PFSK-1 (cell line): ENCODE measurements around the gene EFNA5.

ENCODE experiments used
- FOXP2 ChIP-seq: optimal IDR thresholded peaks from 2 replicates; pipeline ENCODE3; 2011; ENCODE audit warnings: borderline replicate concordance, control low read depth, inconsistent platforms; ENCODE audit not compliant: insufficient read depth; ENCODE audit errors: extremely low read length, extremely low read depth
- POLR2AphosphoS5 ChIP-seq: IDR thresholded peaks from 2 replicates; pipeline ENCODE4 v1.6.1; 2012; ENCODE audit warnings: low read depth, mild to moderate bottlenecking, control low read depth, low read length, moderate library complexity
- REST ChIP-seq, 2 experiments: IDR thresholded peaks; 2 replicates each; pipeline versions ENCODE4 v1.6.1 to v1.8.0; 2011 to 2012; ENCODE audit warnings: low read depth in 2 of 2, low read length in 2 of 2, control low read depth in 1 of 2, inconsistent platforms in 1 of 2, mild to moderate bottlenecking in 1 of 2, moderate library complexity in 1 of 2; ENCODE audit not compliant: insufficient read depth in 1 of 2
- SIN3A ChIP-seq: IDR thresholded peaks from 2 replicates; pipeline ENCODE4 v1.6.1; 2012; ENCODE audit warnings: mild to moderate bottlenecking, low read length, moderate library complexity, borderline replicate concordance; ENCODE audit not compliant: insufficient read depth
- TAF1 ChIP-seq: IDR thresholded peaks from 2 replicates; pipeline ENCODE4 v1.6.1; 2012; ENCODE audit warnings: low read length, control low read depth, borderline replicate concordance; ENCODE audit not compliant: insufficient read depth

Gene EFNA5

GRCh38 chr5:107469485-107470294, 201.0 kb downstream of the EFNA5 start:
- TF ChIP-seq REST (IDR thresholded peaks at IDR 0.05; ENCODE audit: insufficient read depth in 1 of 2, low read depth in 2 of 2, low read length in 2 of 2) (no peak), FOXP2 (no peak), SIN3A (no peak), TAF1 (no peak)

- TF ChIP-seq TAF1 (no peak), SIN3A (no peak), FOXP2 (no peak), REST (IDR thresholded peaks at IDR 0.05; ENCODE audit: insufficient read depth in 1 of 2, low read depth in 2 of 2, low read length in 2 of 2) (no peak), POLR2AphosphoS5 (no peak)
Measured at GRCh38 chr5:107469064-107469463, 201.7 kb downstream of the EFNA5 start.

GRCh38 chr5:107468276-107468675, 202.5 kb downstream of the EFNA5 start:
- no peak for TF ChIP-seq SIN3A
- no peak for TF ChIP-seq TAF1
- no peak for TF ChIP-seq POLR2AphosphoS5
- no peak for TF ChIP-seq REST (IDR thresholded peaks at IDR 0.05; ENCODE audit: insufficient read depth in 1 of 2, low read depth in 2 of 2, low read length in 2 of 2)
- TF ChIP-seq FOXP2 = no peak

DNA sequence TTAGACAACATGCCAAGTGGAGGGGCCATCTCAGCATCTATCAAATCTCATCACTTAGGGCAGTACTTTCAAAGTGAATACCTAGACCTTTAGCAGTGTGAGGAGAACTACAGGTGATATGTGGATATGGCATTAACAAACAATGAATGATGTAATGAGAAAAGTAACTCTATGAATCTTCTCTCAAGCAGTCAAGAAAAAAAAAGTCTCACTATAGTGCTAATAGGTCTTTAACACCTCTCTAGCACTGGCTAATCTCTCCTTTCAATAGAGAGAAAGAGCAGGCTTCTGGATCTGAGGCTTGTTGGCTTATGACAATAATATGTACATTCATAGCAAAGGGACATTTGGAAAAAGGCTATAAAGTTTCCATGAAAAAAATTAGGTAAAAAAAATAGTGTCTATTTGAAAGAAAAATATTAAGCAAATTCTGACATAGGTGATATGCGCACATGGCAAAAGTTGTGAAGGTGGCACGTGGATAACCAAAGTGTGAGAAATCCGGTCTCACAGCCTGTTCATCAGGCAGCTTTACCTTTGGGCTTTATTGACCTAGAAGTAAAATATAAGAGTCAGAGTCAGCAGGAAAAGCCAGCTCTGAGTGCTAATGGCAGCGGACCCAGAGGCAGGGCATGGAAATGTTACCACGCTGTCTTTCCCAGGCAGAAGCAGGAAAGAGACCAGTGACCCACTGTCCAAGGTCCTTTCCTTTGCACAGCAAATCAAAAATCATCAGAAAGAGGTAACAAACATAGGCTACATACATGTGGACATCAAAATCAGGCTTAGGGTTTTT, 203.4 kb downstream of the EFNA5 start:
- TF ChIP-seq REST (IDR thresholded peaks at IDR 0.05; ENCODE audit: insufficient read depth in 1 of 2, low read depth in 2 of 2, low read length in 2 of 2) = peak; percentile 60 to 82; a peak in 3 of 4 replicates
- no peak for TF ChIP-seq POLR2AphosphoS5
